Erythroblast (primary cell): ENCODE measurements around the gene TPM1.

Experiments used
- GATA1 ChIP-seq: IDR thresholded peaks from 2 replicates; pipeline ENCODE4 v1.6.1; 2011; ENCODE audit warnings: low read depth, mild to moderate bottlenecking, control low read depth, low read length, moderate library complexity
- POLR2A ChIP-seq: IDR thresholded peaks from 2 replicates; pipeline ENCODE4 v1.6.1; 2011; ENCODE audit warnings: mild to moderate bottlenecking, low read length

DNA sequence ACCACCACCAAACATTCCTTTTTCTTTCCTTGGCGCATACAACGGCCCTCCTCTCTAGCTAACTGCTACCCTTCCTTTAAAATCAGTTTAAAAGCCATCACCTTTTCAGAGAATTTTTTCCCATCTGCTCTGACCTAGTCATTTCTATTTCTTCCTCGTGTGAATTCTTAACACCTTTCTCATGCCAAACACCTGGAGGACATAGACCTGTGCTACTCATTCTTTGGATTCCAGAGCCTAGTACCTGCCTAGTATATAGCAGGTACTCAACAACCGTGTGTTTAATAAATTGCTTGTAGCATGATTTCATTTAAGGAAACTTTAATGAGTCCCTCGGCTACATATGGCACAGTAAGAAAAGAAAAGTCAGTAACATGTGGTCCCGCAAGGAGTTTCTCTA, 2.0 kb upstream of the TPM1 start:
- TF ChIP-seq POLR2A (no peak), GATA1 (no peak)
